ENCODE data around the gene RAI14. TPM values are rescaled to one million over a fixed set of nuclear protein-coding genes. Genes with fewer than 3 reads are reported as not detected.

Gene RAI14
- total RNA-seq, 1 donor from 2014 or later: 92.7 TPM

DNA sequence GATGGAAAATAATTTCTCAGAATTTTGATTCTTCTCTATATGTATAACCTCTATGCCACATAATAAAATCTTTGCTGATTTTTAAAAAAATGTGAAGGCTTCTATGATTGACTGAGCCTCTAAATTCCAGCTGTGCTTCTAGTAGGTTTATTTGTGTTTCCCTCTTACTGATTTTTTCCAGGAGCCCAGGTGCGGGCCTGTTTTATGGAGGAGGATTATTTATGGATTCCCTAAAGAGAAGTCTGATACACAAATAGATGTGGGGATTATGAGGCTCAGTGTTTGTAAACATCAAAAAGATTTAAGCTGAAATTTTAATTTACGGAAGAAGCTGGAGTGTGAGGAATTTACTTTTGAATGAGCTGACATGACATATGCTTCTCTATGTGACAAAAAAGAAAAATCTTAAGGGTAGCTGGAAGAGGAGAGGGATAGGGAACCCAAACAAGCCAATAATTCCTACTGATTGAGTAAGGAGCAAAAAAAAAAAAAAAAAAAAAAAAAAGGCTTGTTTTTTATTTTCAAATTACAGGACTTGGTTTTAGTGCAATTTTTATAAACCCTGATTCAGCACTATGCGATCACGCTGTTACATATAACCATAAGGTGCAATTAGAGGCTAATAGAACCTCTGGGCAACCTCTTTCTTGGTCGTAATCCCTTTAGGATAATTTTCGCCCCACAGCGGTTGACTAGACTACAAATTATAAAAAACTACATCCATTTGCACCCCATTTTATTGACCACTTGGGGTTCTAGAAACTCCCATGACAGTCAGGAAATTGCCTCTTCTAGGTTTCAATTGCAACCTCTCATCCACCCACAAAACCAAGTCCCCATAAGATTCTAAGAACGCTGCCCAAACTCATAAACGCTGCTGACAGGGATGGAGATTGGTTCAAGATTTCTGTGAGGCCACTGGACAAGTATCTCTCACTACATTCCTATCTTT, 44.4 kb upstream of the RAI14 start:
- Mint-ChIP-seq H3K4me1 (peaks cover 29% of the 10 kb centered on the region), H3K27me3 (ENCODE audit: low read depth) (no peaks in the 10 kb centered on the region), H3K9me3 (no peaks in the 10 kb centered on the region), H3K27ac (ENCODE audit: unreplicated experiment) (no peak overlapping the region), H3K4me3 (no peak overlapping the region), H3K36me3 (ENCODE audit: low read depth) (no peaks in the 10 kb centered on the region)
- TF ChIP-seq, protein P1, sequence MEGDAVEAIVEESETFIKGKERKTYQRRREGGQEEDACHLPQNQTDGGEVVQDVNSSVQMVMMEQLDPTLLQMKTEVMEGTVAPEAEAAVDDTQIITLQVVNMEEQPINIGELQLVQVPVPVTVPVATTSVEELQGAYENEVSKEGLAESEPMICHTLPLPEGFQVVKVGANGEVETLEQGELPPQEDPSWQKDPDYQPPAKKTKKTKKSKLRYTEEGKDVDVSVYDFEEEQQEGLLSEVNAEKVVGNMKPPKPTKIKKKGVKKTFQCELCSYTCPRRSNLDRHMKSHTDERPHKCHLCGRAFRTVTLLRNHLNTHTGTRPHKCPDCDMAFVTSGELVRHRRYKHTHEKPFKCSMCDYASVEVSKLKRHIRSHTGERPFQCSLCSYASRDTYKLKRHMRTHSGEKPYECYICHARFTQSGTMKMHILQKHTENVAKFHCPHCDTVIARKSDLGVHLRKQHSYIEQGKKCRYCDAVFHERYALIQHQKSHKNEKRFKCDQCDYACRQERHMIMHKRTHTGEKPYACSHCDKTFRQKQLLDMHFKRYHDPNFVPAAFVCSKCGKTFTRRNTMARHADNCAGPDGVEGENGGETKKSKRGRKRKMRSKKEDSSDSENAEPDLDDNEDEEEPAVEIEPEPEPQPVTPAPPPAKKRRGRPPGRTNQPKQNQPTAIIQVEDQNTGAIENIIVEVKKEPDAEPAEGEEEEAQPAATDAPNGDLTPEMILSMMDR (conservative IDR thresholded peaks at IDR 0.05): no peak
- no peak for DNase-seq (ENCODE audit: low read depth, low spot score)

DNA sequence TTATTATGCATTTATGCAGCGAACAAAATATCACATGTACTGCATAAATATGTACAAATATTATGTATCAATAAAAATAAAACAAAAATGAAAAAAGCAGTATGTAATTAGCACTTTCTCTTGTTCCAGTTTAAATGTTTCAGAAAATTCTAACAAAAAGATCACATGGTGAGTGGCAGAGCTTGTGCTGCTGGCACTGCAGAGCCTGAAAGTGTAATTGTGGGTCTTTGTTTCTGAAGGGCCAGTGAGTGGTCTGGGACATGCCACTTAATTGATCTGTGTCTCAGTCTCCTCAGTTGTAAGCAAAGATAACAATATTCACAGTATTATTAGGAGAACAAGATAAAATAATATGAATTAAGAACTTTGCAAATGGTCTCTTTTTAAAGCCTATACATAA, 39.5 kb upstream of the RAI14 start:
- Mint-ChIP-seq H3K36me3 (ENCODE audit: low read depth) (no peaks in the 10 kb centered on the region), H3K27ac (ENCODE audit: unreplicated experiment) (no peak overlapping the region), H3K9me3 (no peaks in the 10 kb centered on the region)

GRCh38 chr5:34618371-34619065, 37.6 kb upstream of the RAI14 start:
- no peak for DNase-seq (ENCODE audit: low read depth, low spot score)
- Mint-ChIP-seq H3K4me3 (no peak overlapping the region), H3K4me1 (peaks cover 5% of the 10 kb centered on the region), H3K36me3 (ENCODE audit: low read depth) (no peaks in the 10 kb centered on the region), H3K9me3 (no peaks in the 10 kb centered on the region), H3K27ac (ENCODE audit: unreplicated experiment) (no peak overlapping the region), H3K27me3 (ENCODE audit: low read depth) (peaks cover 2% of the 10 kb centered on the region)
- TF ChIP-seq, protein P1 (conservative IDR thresholded peaks at IDR 0.05): no peak

More for the DNA sequence above, 39.5 kb upstream of the RAI14 start:
- TF ChIP-seq, protein P1 (conservative IDR thresholded peaks at IDR 0.05): no peak
- H3K4me1 Mint-ChIP-seq: peaks cover 6% of the 10 kb centered on the region
- peaks cover 2% of the 10 kb centered on the region for H3K27me3 Mint-ChIP-seq (ENCODE audit: low read depth)
- no peak overlapping the region for H3K4me3 Mint-ChIP-seq
- DNase-seq (ENCODE audit: low read depth, low spot score): no peak

GRCh38 chr5:34620185-34620584, 35.9 kb upstream of the RAI14 start:
- Mint-ChIP-seq H3K4me3 (no peak overlapping the region), H3K9me3 (no peaks in the 10 kb centered on the region), H3K36me3 (ENCODE audit: low read depth) (no peaks in the 10 kb centered on the region), H3K4me1 (peaks cover 5% of the 10 kb centered on the region), H3K27ac (ENCODE audit: unreplicated experiment) (no peak overlapping the region), H3K27me3 (ENCODE audit: low read depth) (peaks cover 2% of the 10 kb centered on the region)
- TF ChIP-seq, protein P1 (conservative IDR thresholded peaks at IDR 0.05): no peak
- no peak for DNase-seq (ENCODE audit: low read depth, low spot score)

DNA sequence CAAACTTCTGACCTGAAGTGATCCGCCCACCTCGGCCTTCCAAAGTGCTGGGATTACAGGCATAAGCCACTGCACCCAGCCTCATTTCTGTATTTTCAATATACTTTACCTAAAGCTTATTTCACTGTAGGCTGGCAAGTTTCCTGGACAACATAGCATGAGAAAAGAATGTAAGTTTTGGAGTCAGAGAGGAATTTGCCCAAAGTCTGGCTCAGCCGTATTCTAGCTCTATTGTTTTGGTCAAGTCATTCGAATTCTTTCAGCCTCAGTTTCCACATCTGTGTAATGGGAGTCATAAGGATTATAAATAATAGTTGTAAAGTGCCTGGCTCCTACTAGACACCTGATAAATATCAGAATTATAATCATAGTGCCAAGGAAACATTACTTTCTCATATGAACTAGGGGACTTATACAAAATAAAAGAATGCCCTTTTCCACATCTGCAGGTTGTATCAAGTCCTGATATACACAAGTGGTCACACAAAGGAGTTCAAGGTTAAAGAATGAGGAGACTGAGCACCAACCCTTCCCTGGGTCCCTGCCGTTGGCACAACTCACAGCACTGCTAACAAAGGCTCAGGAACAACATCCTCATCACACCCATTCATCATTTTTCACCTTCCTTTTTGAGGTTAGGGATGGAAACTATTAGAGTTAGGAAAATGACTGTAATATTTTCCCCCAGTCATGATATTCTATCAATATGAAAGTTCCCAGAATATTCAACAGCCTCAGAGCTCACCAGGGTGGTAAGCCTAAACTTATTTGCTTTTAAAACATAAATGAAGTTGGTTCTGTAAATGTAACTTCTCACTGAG, 34.6 kb upstream of the RAI14 start:
- Mint-ChIP-seq H3K9me3 (no peaks in the 10 kb centered on the region), H3K36me3 (ENCODE audit: low read depth) (no peaks in the 10 kb centered on the region), H3K4me1 (peaks cover 5% of the 10 kb centered on the region), H3K27ac (ENCODE audit: unreplicated experiment) (no peak overlapping the region), H3K4me3 (no peak overlapping the region), H3K27me3 (ENCODE audit: low read depth) (peaks cover 2% of the 10 kb centered on the region)
- DNase-seq (ENCODE audit: low read depth, low spot score): no peak
- TF ChIP-seq, protein P1 (conservative IDR thresholded peaks at IDR 0.05): no peak

All from neural crest cell (in vitro differentiated cells).